Activated gamma-delta T cell treated with Interleukin-2 at 50 U/mL for 16 hours (primary cell): Measurements from ENCODE around the gene TSPYL1.

ENCODE experiments used
- DNase-seq: peaks from one replicate; pipeline ENCODE4 v3.0.0-alpha.2; 2020

The TSPYL1 gene

GRCh38 chr6:116256694-116257093, 23.0 kb downstream of the TSPYL1 start:
- DNase-seq = no peak

- DNase-seq = no peak
Observed at GRCh38 chr6:116255246-116255800, 24.4 kb downstream of the TSPYL1 start.

DNA sequence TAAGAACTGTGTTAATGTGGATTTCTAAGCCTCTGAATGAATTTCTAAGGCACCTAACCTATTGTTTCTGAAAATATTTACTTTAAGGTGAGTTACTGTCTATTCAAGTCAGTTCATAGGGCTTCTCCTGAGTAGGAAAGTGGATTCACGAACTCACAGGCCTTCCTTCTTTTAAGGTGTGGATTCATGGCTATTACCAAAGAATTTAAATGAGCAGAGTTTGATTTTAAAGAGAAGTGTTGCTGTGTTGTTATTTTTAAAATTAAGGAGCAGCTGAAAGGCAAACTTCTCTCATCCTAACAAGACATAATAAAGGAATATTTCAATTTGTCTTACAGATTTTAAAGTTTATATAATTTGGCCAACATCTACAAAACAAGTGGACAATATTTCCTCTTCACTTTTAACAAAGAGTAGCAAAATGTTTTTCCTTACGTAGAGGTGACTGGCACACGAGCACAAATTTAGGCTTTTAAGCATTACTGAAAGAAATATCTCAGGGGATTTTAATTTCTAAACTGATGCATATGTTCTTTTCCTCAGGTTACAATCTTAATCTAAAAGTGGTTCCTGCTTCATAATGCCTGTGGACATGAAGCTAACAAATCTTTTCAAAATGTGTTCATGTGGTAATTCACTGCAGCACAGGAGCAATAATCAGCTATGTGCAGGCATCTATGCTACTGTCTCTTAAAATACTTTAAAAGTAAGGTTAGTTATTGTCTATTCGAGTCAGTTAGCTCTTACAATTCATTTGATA, 25.3 kb downstream of the TSPYL1 start:
- DNase-seq = no peak

GRCh38 chr6:116253505-116254296, 26.0 kb downstream of the TSPYL1 start, which contains the start of gene TSPYL4:
TSS of gene TSPYL4 (minus strand) at chr6:116254075. CDS start at chr6:116254008, 67 bp downstream.
- DNase-seq = peak; percentile 86

DNA sequence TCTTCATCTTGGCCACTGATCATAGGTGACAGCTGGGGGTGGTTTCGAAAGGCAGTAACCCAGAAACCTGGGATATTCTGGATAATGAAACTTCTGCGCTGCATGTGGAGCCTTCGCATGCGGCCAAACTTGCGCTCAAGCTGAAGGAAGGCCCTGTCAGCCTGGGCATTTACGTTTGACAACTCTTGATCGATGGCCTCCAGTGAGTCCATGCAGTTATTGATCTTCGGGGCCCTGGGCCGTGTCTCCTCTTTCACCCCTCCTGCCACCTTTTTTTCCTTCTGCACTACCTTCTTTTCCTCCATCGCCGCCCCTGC, 26.6 kb downstream of the TSPYL1 start:
- DNase-seq = no peak

DNA sequence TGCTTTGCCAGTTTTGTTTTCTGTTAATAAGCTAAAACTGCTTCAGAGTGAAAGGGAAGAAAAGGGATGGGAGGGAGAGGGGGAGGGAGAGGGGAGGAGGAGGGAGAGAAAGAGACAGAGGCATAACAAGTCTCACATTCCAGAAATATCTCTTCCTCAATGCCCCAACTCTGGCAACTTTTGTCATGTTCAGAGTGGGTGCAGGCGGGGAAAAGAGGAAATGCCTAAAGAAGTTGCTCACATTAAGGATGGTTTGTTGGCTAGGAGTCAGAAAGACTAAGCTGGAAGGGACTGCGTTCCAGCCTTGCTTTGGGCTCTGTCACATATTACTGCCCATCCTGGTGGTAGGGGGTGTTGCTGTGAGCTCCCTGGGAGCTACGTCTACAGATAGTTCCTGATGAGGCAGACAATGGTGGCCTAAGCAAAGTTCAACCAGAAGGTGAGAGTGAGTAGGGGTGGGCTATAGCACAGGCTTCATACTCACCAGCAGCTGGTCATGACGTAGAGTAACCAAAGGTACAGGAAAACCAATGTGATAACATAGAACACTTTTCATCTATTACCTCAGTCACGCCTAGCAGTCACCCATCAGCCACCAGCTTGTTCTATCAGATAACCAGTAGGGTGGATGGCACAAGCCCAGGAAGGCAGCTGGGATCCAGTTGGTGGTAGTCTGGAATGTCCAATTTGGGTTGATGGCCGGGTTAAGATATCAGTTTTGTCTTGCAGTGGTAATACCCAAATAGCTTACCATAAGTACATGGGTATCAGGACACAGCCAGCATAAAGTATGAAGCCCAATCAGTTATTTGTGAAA, 28.0 kb downstream of the TSPYL1 start:
- no peak for DNase-seq

DNA sequence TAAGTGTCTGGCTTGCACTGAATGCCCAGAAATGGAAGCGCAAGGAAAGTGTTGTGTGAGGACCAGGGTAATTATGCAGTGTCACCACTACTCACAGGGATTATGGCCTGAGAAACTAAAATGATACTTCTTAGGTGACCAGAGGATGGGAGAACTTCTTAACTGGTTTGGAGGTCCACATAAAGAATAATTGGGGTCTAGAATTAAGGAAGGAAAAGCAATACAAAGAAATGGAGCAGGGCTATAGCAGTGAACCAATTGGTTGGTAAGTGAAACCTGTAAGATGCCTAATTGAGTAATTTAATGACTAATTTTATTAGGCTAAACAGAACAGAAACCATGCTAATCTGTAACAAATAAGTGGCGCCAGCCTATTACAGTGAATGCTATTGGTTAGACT, 31.2 kb downstream of the TSPYL1 start:
- DNase-seq = no peak

GRCh38 chr6:116247285-116247684, 32.4 kb downstream of the TSPYL1 start:
- DNase-seq = no peak

GRCh38 chr6:116246089-116246488, 33.6 kb downstream of the TSPYL1 start:
- no peak for DNase-seq

- DNase-seq = no peak
Observed at GRCh38 chr6:116244284-116244683, 35.4 kb downstream of the TSPYL1 start.

DNA sequence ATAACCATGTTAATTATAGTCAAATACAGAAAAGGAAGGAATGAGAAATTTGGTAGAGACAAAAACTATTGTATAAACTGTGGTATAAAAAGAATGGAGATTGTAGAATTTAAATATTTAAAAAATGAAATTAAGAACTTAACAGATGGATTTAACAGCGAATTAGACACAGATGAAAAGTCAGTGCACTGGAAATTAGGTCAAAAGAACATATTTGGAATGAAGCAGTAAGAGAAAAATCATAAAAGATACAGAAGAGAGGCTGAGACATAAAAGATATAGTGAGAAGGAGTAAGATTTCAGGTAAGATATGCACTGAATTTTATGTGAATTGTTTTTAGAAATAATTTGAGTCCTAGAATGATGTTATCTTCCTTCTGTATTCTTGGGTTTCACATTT, 39.9 kb downstream of the TSPYL1 start:
- no peak for DNase-seq

DNA sequence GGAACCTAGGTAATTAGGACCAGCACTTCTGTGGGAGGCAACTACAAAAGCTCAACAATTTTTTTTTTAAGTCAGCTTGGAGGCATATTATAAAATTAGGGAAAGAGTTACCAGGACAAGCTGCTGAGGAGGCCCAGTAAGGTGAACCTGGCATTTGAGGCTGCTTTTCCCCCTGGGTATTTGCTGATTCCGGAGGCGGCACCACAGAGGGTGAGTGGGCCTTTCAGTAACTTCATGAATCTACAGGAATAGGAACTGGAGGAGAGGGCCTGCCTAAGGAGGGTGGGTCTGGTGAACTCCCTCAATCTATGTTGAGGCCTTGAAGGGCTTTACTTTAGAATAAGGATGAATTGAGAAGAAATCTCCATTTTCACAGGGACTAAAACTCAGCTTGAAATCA, 40.5 kb downstream of the TSPYL1 start:
- DNase-seq = no peak

DNA sequence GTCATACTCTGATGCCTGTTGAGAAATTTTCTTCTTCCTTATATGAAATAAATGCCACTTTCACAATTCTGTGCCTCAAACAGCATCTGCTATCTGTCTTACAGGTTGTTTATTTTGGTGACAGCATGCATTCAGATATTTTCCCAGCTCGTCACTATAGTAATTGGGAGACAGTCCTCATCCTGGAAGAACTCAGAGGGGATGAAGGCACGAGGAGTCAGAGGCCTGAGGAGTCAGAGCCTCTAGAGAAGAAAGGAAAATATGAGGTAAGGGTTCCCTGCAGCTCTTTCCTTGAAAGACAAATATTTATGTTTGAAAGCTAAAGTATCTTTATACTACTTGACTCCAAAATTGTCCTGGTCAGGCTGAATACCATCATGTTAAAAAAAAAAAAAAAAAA, 41.6 kb downstream of the TSPYL1 start:
- no peak for DNase-seq

DNA sequence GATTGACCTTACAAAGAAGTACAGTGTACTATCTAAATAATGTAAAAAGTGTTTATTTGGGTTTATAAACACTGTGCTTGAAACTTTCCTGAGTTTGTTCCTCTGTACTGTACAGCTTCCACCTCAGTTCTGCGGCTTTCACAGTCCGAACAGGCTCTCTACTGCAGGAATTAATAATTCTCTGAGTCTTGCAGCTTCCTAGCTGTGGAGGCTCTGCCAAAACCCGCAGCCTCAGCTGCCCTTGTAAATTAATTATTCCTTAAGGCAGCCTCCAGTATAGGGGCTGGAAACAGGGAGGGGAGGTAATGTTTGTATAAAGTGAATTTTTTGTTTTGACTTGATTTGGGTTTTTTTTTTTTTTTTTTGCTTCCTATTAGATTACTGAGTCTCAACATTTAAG, 45.0 kb downstream of the TSPYL1 start:
- DNase-seq = no peak

DNA sequence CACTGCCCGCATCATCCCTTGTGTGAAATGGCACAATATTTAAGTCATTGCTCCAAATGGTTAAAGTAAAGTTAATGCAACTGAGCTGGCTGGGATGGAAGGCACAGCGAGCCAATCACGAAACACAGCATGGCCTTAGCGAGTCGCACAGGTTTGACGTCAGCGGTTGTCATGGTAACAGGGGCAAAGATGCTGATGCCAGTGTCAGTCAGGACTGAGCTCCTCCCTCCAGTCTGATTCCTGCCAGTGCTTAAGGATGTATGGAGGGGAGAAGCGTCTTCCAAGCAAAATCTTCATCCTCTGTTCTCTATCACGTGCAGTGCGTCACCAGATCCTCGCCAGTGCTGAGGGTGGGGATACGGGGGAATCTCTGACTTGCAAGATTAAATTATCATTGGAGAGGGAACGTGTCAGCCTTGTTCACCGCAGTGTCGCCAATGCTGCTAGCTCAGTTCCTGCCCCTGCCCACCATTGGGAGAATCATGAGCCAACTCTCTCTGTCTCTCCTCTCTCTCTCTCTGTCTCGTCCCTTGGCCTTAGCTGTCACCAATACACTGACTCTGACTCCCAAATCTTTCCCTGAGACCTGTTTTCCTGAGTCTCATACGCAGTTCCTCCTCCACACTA, 50.3 kb downstream of the TSPYL1 start:
- no peak for DNase-seq
